Osteocyte (in vitro differentiated cells): ENCODE data around the gene TTC24. TPM values are rescaled to one million over a fixed set of nuclear protein-coding genes. Genes with fewer than 3 reads are reported as not detected.
"Not testable (repeated sequence)": the region's sequence is repeated elsewhere in the genome, so short reads cannot be mapped to it uniquely, and the experiment has no call there.

ENCODE experiments used
- DNase-seq: peaks from one replicate; pipeline ENCODE4 v3.0.0; 2021; ENCODE audit warnings: mixed read lengths; ENCODE audit not compliant: unreplicated experiment; ENCODE audit errors: extremely low spot score
- H3K27ac Mint-ChIP-seq: one replicate; pipeline ENCODE4 v1.8.0; 2021; ENCODE audit warnings: mild to moderate bottlenecking, mixed read lengths; ENCODE audit not compliant: unreplicated experiment
- H3K27me3 Mint-ChIP-seq: one replicate; pipeline ENCODE4 v1.8.0; 2021; ENCODE audit warnings: mixed read lengths; ENCODE audit not compliant: unreplicated experiment
- H3K36me3 Mint-ChIP-seq: one replicate; pipeline ENCODE4 v1.8.0; 2021; ENCODE audit warnings: mixed read lengths; ENCODE audit not compliant: unreplicated experiment
- H3K4me1 Mint-ChIP-seq: one replicate; pipeline ENCODE4 v1.8.0; 2021; ENCODE audit warnings: mixed read lengths; ENCODE audit not compliant: unreplicated experiment
- H3K4me3 Mint-ChIP-seq: one replicate; pipeline ENCODE4 v1.8.0; 2021; ENCODE audit warnings: mild to moderate bottlenecking, moderate library complexity, mixed read lengths; ENCODE audit not compliant: unreplicated experiment
- H3K9me3 Mint-ChIP-seq: one replicate; pipeline ENCODE4 v1.8.0; 2021; ENCODE audit warnings: mixed read lengths; ENCODE audit not compliant: unreplicated experiment
- total RNA-seq: library from RNA; stranded (reverse); gene quantifications from 2 replicates; pipeline ENCODE4 v1.2.1, GENCODE V29; 2021
- TF ChIP-seq, protein P1 (sequence below): fragments of 200-600 bp; sonication (generic); IDR thresholded peaks from 2 replicates; pipeline ENCODE4 v1.5.0; 2021; ENCODE audit warnings: antibody characterized with exemption, mild to moderate bottlenecking, moderate library complexity

The TTC24 gene
- total RNA-seq, 1 donor from 2014 or later: not detected

DNA sequence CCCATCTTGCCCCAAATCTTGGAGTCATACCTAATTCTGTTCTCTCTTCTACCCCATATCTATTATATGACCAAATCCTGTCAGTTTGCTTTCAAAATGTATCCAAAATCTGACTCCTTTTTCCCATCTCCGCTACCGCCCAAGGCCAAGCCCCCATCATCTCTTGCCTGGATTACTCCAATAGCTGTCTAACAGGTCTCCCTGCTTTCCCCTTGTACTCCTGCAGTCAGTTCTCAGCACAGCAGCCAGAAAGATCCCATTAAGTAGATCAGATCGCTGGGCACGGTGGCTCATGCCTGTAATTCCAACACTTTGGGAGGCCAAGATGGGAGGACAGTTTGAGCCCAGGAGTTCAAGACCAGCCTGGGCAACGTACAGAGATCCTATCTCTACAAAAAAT lies 27.0 kb upstream of the TTC24 start:
- no peak overlapping the region for H3K4me3 Mint-ChIP-seq
- TF ChIP-seq, protein P1, sequence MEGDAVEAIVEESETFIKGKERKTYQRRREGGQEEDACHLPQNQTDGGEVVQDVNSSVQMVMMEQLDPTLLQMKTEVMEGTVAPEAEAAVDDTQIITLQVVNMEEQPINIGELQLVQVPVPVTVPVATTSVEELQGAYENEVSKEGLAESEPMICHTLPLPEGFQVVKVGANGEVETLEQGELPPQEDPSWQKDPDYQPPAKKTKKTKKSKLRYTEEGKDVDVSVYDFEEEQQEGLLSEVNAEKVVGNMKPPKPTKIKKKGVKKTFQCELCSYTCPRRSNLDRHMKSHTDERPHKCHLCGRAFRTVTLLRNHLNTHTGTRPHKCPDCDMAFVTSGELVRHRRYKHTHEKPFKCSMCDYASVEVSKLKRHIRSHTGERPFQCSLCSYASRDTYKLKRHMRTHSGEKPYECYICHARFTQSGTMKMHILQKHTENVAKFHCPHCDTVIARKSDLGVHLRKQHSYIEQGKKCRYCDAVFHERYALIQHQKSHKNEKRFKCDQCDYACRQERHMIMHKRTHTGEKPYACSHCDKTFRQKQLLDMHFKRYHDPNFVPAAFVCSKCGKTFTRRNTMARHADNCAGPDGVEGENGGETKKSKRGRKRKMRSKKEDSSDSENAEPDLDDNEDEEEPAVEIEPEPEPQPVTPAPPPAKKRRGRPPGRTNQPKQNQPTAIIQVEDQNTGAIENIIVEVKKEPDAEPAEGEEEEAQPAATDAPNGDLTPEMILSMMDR: no peak
- no peaks in the 10 kb centered on the region for H3K9me3 Mint-ChIP-seq
- no peaks in the 10 kb centered on the region for H3K27me3 Mint-ChIP-seq
- H3K27ac Mint-ChIP-seq: no peak overlapping the region
- DNase-seq: no peak
- peaks cover 5% of the 10 kb centered on the region for H3K36me3 Mint-ChIP-seq
- H3K4me1 Mint-ChIP-seq: peaks cover 6% of the 10 kb centered on the region

DNA sequence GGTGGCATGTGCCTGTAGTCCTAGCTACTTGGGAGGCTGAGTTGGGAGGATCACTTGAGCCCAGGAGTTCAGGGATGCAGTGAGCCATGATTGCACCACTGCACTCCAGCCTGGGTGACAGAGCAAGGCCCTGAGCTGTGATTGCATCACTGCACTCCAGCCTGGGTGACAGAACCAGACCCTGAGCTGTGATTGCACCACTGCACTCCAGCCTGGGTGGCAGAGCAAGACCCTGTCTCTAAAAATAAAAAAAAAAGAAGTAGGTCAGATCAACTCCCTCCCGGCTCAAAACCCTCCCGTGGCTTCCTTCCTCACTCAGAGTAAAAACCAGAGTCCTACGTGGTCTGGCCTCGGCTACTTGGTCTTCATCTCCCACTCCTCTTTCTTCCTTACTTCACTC lies 26.6 kb upstream of the TTC24 start:
- not testable (repeated sequence) for H3K4me1 Mint-ChIP-seq, H3K27ac Mint-ChIP-seq, H3K27me3 Mint-ChIP-seq, DNase-seq, H3K36me3 Mint-ChIP-seq, H3K4me3 Mint-ChIP-seq, H3K9me3 Mint-ChIP-seq

DNA sequence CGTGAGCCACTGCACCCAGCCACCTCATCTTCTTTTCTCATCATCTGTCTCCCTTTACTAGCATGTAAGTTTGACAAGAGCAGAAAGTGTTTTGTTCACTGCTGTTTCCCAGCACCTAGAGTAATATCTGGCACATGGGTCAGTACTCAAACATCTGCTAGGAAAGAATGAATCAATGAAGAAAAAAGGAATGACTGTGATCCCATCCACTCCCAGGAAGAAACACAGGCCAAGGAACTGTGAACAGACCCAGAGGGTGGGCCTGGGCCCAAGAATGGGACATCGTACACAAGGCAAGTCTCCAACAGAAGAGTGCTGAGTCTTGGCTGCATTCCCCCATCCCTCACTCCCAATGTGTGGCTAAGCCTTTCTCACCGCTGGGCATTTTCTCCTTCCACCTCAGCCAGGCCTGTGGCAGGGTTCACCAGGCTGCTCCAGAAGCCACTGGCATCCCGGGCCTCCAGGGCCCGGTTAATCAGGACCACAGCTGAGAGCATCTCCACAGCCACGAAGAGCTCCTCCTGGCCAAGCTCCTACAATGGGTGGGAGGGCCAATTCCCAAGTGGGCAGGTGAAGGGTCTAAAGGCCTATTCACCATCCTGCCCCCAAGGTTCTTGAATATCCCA lies 25.6 kb upstream of the TTC24 start:
- DNase-seq: no peak
- Mint-ChIP-seq H3K4me1 (peaks cover 6% of the 10 kb centered on the region), H3K36me3 (peaks cover 5% of the 10 kb centered on the region), H3K9me3 (no peaks in the 10 kb centered on the region), H3K27me3 (no peaks in the 10 kb centered on the region), H3K4me3 (no peak overlapping the region), H3K27ac (no peak overlapping the region)
- TF ChIP-seq, protein P1: no peak

DNA sequence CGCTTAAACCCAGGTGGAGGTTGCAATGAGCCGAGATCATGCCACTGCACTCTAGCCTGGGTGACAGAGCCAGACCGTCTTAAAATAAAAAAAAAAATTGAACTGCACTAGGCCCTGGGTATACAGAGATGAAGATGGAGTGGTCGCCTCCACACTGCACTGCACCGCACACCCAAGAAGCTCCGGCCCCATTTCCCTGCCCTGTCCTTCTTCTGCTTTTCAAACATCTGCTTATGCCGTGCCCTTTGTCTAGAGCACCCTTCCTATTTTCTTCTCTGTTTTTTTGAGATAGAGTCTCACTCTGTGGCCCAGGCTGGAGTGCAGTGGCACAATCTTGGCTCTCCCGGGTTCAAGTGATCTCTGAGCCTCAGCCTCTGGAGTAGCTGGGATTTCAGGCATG lies 24.6 kb upstream of the TTC24 start:
- Mint-ChIP-seq H3K4me3 (no peak overlapping the region), H3K27ac (no peak overlapping the region), H3K9me3 (no peaks in the 10 kb centered on the region), H3K4me1 (peaks cover 8% of the 10 kb centered on the region), H3K36me3 (peaks cover 5% of the 10 kb centered on the region), H3K27me3 (no peaks in the 10 kb centered on the region)
- TF ChIP-seq, protein P1: no peak
- no peak for DNase-seq

DNA sequence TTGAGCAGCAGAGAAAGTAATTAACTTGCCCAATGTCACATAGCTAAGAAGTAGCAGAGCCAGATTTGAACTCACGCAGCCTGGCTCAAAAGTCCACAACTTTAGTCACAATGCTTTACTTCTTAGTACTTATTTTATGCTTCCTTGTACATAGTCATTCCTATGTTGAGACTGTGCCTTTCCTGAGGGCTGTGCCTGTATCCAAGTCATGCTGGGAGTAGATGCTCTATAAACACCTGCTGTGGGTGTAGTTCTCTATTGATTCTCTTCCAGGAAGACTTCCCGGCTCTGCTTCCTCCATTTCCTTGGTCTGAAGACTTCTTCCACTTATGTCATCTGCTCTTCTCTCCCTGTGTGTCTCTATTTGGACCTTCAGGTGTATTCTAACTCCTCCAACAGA lies 23.8 kb upstream of the TTC24 start:
- TF ChIP-seq, protein P1: no peak
- Mint-ChIP-seq H3K4me1 (peaks cover 8% of the 10 kb centered on the region), H3K36me3 (peaks cover 5% of the 10 kb centered on the region), H3K4me3 (no peak overlapping the region), H3K9me3 (no peaks in the 10 kb centered on the region), H3K27ac (no peak overlapping the region), H3K27me3 (no peaks in the 10 kb centered on the region)
- DNase-seq: no peak

DNA sequence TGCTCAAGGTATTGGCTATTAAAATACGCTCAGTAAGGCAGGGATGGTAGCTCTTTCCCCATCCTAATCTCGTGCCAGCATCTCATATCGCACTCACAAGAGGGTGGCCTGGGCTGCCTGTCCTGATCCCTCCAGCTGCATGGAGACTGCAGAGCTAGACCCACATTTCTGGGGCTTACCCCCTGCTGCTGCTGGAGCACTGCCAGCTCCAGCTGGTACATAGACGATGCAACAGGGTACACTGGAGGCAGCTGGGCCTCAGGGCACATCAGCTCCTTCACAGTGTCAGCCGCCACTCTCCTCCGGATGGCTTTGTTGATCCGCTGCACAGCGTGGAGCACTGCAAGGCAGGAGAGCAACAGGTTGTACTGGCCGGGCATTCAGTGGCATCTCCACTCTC lies 23.2 kb upstream of the TTC24 start:
- Mint-ChIP-seq H3K27me3 (no peaks in the 10 kb centered on the region), H3K9me3 (no peaks in the 10 kb centered on the region), H3K4me1 (peaks cover 8% of the 10 kb centered on the region), H3K36me3 (peaks cover 5% of the 10 kb centered on the region), H3K4me3 (no peak overlapping the region), H3K27ac (no peak overlapping the region)
- TF ChIP-seq, protein P1: no peak
- no peak for DNase-seq
